HG03095 (cell line): ENCODE results near the gene ABR.
"Not testable (repeated sequence)": the region's sequence is repeated elsewhere in the genome, so short reads cannot be mapped to it uniquely, and the experiment has no call there.

Experiments used
- ATAC-seq: cut with Tn5 transposase; IDR thresholded peaks from one replicate; pipeline ENCODE4 v1.9.1; 2021; ENCODE audit warnings: moderate library complexity; ENCODE audit not compliant: unreplicated experiment

ABR gene

DNA sequence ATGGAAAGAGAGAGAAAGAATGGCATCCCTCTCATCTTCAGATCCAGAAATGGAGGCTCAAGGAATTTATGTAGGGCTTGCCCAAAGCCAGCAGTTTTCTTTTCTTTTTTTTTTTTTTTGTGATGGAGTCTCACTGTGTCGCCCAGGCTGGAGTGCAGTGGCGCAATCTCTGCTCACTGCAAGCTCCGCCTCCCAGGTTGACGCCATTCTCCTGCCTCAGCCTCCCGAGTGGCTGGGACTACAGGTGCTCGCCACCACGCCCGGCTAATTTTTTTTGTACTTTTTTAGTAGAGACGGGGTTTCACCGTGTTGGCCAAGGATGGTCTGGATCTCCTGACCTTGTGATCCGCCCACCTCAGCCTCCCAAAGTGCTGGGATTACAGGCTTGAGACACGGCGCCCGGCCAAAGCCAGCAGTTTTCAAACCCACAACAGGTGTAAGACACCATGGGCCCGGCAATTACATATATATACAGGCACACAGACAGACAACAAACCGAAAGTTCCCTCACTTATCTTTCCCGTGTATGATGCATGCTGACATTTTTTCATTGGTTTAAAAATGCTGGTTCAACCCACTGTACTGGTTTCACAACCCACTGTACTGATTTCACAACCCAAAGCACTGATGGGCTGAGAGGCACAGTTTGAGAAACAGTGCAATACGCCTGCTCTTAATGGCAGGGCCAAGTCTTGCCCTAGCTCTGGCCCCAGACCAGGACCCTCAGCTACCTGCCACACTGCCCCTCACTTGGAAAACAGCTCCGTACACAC is 81.6 kb downstream of the ABR start:
- not testable (repeated sequence) for ATAC-seq

- ATAC-seq = no peak
Measured at GRCh38 chr17:1096215-1096614, 83.6 kb downstream of the ABR start.

DNA sequence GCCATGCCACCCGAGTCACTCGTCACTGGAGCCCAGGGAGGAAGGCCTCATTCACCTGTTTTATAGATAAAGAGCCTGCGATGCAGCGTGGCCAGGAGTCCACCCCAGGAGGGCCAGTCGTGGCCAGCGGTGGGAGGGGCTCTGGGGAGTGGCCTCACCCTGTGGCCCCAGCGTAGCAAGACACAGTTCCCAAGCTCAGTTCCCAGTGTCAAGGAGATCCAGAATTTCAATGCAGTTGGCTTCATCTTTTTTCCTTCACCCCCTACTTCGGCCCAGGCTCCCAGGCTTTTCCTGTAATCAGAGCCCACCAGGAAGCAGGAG is 84.0 kb downstream of the ABR start:
- no peak for ATAC-seq

GRCh38 chr17:1095090-1095852 is 84.5 kb downstream of the ABR start:
- no peak for ATAC-seq

DNA sequence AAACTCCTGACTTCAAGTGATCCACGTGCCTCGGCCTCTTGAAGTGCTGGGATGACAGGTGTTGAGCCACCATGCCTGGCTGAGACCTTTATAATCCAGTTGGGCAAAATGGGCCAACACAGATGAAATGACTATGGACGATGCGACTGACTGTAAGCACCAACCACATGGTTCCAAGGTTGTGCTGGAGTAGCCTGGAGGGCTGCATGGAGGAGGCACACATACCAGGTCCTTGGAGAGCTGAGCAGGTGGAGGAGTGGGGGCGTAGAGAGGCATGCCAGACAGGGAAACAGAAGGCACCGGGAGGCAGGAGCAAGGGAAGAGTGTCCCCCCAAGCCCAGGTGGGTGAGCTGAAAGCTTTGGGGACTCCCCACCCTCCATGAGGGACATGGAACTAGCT is 85.2 kb downstream of the ABR start:
- ATAC-seq = no peak

DNA sequence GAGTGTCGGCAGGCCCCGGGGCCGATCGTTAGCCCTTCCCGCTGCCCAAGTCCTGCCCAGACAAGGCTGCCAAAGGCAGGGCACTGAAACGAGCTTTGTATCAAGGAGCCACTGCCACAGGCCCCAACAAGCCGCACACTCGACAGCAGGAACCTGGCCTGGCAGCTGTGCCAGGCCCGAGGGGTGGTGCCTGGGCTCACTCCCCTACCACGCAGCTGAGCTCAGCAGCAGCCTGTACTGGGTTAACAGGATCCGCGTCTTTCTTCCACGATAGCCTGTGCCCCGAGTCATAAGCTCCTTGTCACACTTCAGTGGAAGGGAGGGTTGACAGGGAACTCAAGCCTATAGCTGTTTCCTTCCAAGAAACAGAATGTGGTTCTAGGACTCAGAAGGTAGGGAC is 87.9 kb downstream of the ABR start:
- no peak for ATAC-seq

- ATAC-seq = no peak
Measured at GRCh38 chr17:1091190-1091534, 88.6 kb downstream of the ABR start.

- no peak for ATAC-seq
Measured at GRCh38 chr17:1090465-1091189, 89.2 kb downstream of the ABR start.

- no peak for ATAC-seq
Measured at GRCh38 chr17:1089915-1090314, 89.9 kb downstream of the ABR start.

DNA sequence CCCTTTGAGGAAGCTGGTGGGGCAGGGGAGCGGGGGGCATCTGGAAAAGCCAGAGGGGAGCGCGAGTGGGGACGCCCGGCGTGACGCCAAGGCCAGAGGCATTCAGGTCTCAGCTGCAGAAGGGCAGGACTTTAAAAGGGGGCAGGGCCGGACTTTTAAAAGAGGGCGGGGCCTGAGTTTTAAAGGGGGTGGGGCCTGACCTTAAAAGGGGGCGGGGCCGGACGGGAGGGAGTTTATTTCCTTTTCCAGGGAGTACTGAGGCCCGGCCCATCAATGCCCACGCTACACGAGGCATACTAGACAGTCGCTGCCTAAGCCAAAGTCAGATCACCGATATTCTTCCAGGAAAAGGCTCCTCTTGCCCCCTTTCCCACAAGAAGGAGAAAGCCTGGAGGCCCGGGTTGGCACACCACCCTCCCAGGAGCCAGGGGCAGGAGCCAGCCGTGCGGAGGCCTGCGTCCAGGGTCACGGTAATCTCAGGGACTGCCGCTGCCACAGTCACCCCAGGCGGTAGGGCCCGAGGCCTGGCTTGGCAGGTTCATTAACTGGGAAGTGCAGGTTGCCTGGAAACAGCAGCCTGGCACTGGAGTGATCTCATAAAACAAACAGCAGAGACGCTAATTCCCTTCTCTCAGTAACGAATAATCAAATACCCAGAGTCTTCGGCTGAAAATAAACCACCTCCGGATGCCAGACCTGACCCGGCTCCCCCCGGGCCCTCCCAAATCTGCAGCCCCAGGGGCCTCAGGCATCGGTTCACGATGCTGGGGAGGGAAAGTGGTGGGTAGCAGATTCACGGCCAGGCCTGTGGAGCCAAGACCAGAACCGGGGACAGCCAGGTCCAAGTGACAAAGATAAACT is 92.2 kb downstream of the ABR start:
- ATAC-seq = no peak

GRCh38 chr17:1083451-1084187 is 96.2 kb downstream of the ABR start:
- no peak for ATAC-seq

DNA sequence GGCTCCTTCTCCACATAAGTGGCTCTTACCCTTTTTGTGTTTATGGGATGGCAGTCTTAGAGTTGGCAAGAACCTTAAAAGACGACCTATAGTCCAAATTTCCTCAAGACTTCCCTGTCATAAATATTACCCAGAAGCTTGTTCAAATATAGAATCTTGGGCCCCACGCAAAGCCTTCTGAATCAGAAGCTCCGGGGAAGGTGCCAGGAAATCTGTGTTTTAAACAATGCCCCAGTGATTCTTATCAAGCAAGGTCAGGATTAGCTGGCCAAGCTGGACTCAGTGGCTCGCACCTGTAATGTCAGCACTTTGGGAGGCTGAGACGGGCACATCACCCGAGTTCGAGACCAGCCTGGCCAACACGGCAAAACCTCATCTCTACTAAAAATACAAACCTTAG is 97.2 kb downstream of the ABR start:
- no peak for ATAC-seq

DNA sequence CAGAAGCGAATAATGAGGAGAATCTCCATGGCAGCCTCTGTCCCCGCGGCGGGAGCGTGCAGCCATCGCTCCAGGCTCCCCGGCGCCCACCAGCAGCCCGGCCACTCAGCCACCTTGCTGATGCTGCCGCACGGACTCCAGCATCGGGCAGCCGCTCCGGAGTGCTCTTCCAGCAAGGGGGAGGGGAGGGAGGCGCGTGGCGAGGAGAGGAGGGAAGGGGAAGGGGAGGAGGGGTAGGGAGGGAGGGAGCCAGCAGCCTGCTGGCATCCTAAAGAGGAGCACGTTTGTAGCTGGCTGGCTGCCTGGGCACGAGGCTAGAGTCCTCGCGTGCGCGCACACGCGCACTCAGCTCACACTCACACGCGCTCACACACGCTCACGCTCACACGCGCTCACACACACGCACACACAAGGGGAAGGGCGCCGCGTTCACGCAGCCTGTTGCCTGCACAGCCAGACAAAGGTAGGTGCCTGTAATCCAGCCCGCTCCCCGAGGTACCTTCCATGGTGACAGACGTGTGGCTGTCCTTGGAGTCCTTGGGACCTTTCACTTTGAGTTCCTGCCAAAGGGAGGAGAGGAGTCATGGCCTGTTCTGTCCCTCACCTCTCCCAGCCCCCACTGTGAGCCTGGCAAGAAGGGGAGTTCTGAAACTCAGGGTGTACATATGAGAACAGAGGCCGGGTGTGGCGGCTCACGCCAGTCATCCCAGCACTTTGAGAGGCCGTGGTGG is 100.8 kb downstream of the ABR start:
- no peak for ATAC-seq

GRCh38 chr17:1077986-1078711 is 101.6 kb downstream of the ABR start:
- ATAC-seq = no peak

DNA sequence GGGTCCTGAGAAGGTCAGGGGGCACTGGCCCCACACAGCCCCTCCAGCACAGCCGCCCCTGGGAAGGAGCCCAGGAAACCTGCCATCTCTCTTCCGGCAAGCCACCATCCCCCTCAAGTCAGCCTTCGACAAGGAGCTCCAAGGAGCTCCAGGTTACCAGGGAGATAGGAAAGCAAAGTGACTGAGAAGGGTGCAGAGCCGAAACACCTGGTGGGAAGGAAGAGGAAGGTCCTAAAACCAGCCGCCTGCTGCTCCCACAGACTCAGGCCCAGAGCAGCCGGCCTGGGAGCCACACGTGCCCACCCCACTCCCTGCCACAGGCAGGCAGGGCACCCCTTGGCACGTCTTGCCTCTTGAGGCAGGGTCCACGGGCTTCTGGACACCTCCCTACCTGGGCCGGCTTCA is 102.2 kb downstream of the ABR start:
- no peak for ATAC-seq

DNA sequence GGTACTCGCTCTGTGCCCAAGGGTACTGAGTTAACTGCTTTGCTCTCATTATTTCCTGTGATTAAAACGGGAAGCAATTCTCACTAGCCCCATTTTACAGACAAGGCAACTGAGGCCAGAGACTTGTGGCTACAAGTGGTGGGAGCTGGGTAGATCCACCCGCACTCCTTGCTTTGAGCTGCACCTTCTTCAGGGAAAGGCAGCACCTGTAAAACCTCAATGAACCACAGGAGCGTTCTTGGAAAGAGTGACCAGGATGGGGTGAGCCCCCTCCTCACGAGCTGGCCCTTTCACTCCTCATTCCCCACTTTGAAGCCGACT is 102.8 kb downstream of the ABR start:
- no peak for ATAC-seq

DNA sequence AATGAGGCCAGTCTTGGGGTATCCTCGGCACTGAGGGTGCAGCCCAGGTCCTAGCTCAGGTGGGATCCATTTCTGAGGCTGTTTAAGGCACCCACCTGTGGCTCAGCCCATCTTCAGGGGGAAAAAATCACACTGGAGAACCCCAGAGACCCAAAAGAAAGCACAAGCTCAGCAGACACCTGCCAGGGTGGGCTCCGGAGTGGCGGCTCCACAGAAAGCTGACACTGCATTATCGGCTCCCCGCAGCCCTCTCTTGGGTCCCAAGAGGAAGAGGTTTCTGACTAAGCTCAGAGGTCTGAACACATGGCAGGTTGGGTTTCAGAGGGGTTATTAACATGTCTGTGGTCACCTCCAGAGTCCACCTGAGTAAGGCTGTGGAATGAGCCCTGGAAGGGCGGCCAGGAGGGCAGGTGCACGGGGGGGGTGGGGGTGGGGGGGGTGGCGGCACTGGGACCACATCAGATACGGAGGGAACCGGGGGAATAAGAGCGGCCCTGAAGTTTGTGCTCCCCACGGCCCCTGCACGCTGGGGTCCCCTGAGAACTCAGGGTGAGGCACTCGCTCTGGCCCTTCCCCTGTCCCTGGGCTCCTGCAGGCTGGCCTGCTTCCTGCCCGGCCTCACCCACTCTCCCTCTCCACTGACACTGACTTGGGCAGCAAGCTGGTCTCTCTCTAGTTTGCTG is 103.3 kb downstream of the ABR start:
- no peak for ATAC-seq

- no peak for ATAC-seq
Measured at GRCh38 chr17:1074886-1075605, 104.7 kb downstream of the ABR start.
